IMR-90 (cell line): ENCODE measurements around the gene PIP4K2A.

Experiments used
- BHLHE40 ChIP-seq: fragments of 150-350 bp; IDR thresholded peaks from 2 replicates; pipeline ENCODE4 v1.6.1; 2016; ENCODE audit warnings: mild to moderate bottlenecking, low read depth, low read length
- CEBPB ChIP-seq: IDR thresholded peaks from 2 replicates; pipeline ENCODE4 v1.6.1; 2012; ENCODE audit warnings: low read depth, low read length, improper control_type of control experiment
- CTCF ChIP-seq: conservative IDR thresholded peaks from 2 replicates; pipeline ENCODE4 v1.5.1; 2012; ENCODE audit warnings: mild to moderate bottlenecking, low read depth, low read length, improper control_type of control experiment
- FOS ChIP-seq: fragments of 150-350 bp; IDR thresholded peaks from 2 replicates; pipeline ENCODE4 v1.6.1; 2016; ENCODE audit warnings: low read depth, low read length
- MAFK ChIP-seq: IDR thresholded peaks from 2 replicates; pipeline ENCODE4 v1.6.1; 2012; ENCODE audit warnings: low read depth, low read length, improper control_type of control experiment
- NFE2L2 ChIP-seq: fragments of 150-350 bp; IDR thresholded peaks from 2 replicates; pipeline ENCODE4 v1.6.1; 2016; ENCODE audit warnings: low read depth, mild to moderate bottlenecking, low read length
- POLR2A ChIP-seq: IDR thresholded peaks from 2 replicates; pipeline ENCODE4 v1.6.1; 2012; ENCODE audit warnings: mild to moderate bottlenecking, low read depth, low read length
- RAD21 ChIP-seq: IDR thresholded peaks from 2 replicates; pipeline ENCODE4 v1.6.1; 2012; ENCODE audit warnings: low read length, improper control_type of control experiment
- RCOR1 ChIP-seq: IDR thresholded peaks from 2 replicates; pipeline ENCODE4 v1.6.1; 2012; ENCODE audit warnings: mild to moderate bottlenecking, low read length, improper control_type of control experiment; ENCODE audit not compliant: insufficient replicate concordance
- RFX5 ChIP-seq: IDR thresholded peaks from 2 replicates; pipeline ENCODE4 v1.8.0; 2012; ENCODE audit warnings: low read depth, mild to moderate bottlenecking, low read length, moderate library complexity
- USF2 ChIP-seq: fragments of 150-350 bp; IDR thresholded peaks from 2 replicates; pipeline ENCODE4 v1.6.1; 2017; ENCODE audit warnings: mild to moderate bottlenecking, antibody characterized with exemption, low read length, low read depth

DNA sequence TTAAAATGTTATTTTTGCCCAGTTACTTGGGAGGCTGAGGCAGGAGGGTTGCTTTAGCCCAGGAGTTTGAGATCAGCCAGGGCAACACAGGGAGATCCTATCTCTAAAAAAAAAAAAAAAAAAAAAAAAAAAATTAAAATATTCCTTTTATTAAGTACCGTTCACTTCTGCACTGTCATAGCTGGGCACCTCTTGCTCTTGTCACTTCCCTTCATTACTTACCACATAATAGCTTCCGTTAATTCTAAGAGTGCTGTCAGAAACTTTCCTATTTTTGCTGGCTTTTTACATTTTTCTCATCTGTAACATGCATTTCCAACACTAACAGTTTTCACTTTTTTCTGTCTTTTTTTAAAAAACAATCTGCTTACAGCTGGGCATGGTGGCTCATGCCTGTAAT lies 132.9 kb downstream of the PIP4K2A start:
- TF ChIP-seq CTCF (no peak), CEBPB (no peak), RAD21 (no peak), BHLHE40 (no peak), NFE2L2 (no peak), FOS (no peak), POLR2A (no peak), RCOR1 (no peak), RFX5 (no peak), MAFK (no peak), USF2 (no peak)
